Measurements from ENCODE around the gene PIN1. TPM values are rescaled to one million over a fixed set of nuclear protein-coding genes. Genes with fewer than 3 reads are reported as not detected.
A peak's percentile ranks its signal among the peaks of the same experiment; 100 is the strongest.
"Not testable (repeated sequence)": the region's sequence is repeated elsewhere in the genome, so short reads cannot be mapped to it uniquely, and the experiment has no call there.

Gene PIN1
- total RNA-seq, 1 experiment from 2014 or later: 231 TPM

- DNase-seq (ENCODE audit: low spot score): peak; percentile 98
Observed at GRCh38 chr19:9818734-9819595, 16.2 kb upstream of the PIN1 start, which contains the start of gene FBXL12. FBXL12 (minus strand) TSS chr19:9819079; CDS start chr19:9818813, 266 bp downstream.

GRCh38 chr19:9819596-9819909, 15.6 kb upstream of the PIN1 start:
- DNase-seq (ENCODE audit: low spot score): no peak

- DNase-seq (ENCODE audit: low spot score): not testable (repeated sequence)
Observed at GRCh38 chr19:9820034-9820433, 15.1 kb upstream of the PIN1 start.

DNA sequence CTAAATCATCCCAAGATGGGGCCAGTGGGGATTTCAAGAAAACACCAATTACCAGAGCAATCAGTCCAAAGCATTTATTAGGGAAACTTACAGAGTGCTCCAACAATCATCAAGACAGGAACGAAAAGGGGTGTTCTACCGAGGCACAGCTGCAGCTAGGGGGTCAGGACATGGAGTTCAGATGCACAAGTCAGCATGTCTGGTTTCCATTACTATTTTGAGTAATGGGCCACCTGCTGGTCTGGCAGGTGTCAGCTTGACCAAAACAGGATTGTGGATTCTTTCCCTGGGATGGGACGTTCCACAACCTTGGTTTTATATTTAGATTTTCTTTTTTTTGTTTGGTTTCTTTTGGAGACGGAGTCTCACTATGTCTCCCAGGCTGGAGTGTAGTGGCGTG, 11.3 kb upstream of the PIN1 start:
- DNase-seq (ENCODE audit: low spot score): no peak

DNA sequence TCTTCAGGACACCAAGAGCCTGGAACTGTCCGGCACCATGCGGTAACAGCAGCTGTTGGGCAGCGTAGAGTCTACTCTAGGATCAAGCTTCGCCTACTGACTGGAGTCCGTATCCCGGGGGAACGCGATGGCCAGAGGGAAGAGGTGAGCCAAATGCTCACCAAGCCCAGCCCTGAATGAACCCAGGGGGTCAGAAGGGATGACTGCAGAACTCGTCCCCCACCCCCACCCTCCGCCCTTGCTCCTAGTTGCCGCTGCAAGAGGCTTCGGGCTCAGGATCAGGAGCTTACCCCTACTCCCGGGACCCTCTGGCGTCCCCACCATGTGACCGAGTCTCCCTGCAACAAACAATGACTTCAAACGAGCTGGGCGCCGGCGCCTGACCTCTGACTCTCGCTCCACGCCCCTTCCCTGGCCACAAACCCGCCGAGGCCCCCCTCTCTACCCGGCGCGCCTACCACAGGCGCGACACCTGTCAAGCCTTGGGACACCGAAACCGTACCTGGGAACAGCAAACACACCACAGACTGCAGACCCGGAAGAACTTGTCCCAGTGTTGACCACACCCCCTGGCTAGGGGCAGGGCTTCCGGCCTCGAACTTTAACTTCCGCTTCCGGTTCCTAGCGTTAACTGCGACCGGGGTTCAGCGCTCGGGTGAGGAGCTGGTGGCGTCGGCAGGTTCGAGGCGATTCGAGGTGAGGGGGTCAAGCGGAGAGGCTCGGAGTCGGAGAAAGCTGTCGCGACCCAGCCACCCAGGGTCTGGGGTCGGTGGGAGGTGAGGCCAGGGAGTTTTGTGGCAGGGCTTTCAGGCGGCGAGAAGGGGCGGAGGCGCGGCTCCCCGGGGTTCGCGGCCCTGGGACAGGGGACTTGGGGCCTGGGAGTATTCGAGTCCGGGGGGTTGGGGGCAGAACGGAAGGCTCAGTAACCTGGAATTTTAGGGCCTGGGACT, 7.6 kb upstream of the PIN1 start, which contains the start of gene UBL5:
UBL5 (plus strand) TSS at position 630 of the 950 bp plus-strand sequence. CDS start 420 bp downstream, outside the sequence.
- peak; percentile 82 for DNase-seq (ENCODE audit: low spot score)

GRCh38 chr19:9828551-9829063, 6.5 kb upstream of the PIN1 start:
- DNase-seq (ENCODE audit: low spot score): no peak

DNA sequence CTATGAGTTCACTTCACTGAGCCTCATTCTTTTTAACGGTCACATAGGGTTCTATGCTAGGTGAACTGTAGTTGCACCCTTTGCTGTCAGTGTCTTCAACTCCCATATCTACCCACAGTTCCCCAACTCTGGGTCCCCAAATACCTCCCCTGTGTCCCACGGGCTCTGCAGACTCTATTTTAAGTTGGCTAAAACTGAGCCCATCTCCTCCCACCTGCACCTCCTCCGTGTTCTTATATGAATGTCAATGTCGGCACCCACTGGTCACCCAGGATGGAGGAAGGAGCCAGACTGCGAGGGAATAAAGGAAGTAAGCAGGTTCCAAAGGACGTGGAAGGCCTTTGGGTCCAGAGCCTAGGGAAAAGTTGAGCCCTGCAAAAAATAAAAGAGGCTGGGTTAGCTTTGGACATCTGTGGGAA, 802 bp upstream of the PIN1 start:
- DNase-seq (ENCODE audit: low spot score): no peak

DNA sequence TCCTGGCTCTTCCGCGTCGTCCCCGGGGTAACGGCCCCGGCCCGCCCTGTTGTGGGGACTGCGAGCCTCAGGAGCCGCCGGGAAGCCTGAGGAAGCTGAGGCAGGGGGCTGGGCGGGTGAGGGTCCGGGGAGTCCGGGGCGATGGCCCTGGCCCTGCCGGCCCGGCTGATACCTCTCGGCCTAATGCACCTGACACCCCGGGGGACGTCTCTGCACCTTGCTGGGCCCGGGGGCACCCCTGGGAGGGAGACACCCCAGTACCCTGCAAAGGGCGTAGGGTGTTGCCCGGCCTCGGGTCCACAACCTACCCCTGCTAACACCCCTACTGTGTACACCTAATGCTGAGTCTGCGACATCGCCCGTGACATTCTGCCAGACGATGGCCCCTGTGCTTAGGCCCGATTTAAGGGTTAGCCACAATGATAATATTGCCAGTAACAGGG, 410 bp downstream of the PIN1 start:
- no peak for DNase-seq (ENCODE audit: low spot score)

- DNase-seq (ENCODE audit: low spot score): peak; percentile 27
Observed at GRCh38 chr19:9836021-9836420, 903 bp downstream of the PIN1 start.

GRCh38 chr19:9838324-9838723, 3.2 kb downstream of the PIN1 start:
- no peak for DNase-seq (ENCODE audit: low spot score)

DNA sequence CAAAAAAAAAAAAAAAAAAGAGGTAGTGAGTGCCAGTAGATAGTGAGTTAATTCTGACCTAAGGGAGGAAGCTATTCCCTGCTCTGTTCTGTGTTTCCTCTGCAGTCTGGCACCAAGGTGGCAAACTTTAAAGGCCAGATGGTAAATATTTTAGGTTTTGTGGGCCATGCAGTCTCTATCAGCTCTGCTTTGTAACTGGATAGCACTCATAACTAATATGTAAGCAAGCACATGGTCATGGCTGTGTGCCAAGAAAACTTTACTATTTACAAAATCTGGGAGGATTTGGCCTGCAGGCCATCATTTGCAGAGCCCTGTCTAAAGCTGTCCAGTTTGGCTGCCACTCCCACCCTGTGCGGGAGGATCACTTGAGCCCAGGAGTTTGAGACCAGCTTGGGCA, 4.3 kb downstream of the PIN1 start:
- DNase-seq (ENCODE audit: low spot score): no peak

DNA sequence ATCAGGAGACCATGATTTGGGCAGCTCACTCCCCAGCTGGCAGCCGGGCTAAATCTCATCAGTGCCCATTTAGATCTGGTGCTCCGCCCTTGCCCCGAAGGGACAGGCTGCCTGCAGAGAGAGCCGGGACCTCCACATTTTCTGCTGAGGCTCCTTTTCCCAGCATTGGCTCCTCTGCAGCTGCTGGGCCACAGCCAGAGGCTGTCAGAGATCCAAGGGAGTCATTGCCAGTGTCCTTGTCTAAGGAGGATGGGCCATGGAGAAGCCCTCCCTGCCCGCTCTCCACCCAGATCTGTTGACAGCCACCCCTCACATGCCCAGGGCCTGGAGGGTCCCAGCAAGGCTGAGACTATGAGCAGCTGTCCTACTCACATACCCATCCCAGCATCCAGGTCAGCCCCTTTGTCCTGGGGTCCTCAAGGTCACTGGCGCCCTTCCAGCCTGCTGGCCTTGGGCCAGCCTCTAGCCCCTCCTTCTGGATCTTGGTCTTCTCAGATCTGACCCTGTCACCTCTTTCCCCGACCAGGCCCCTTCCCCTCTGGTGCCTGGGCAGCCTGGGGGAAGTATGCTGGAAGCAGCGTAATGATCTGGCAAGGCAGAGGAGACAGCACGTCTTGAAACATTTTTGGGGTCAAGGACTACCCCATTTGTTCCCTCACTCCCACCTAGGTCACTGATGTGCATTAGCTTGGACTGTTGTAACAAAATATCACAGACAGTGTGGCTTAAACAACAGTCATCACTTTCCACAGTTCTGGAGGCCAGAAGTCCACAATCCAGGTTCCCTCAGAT, 7.9 kb downstream of the PIN1 start:
- DNase-seq (ENCODE audit: low spot score): no peak

- DNase-seq (ENCODE audit: low spot score): not testable (repeated sequence)
Observed at GRCh38 chr19:9843626-9844273, 8.6 kb downstream of the PIN1 start.

GRCh38 chr19:9847087-9847671, 12.1 kb downstream of the PIN1 start:
- DNase-seq (ENCODE audit: low spot score): peak; percentile 75

GRCh38 chr19:9848060-9848459, 12.9 kb downstream of the PIN1 start:
- no peak for DNase-seq (ENCODE audit: low spot score)

DNA sequence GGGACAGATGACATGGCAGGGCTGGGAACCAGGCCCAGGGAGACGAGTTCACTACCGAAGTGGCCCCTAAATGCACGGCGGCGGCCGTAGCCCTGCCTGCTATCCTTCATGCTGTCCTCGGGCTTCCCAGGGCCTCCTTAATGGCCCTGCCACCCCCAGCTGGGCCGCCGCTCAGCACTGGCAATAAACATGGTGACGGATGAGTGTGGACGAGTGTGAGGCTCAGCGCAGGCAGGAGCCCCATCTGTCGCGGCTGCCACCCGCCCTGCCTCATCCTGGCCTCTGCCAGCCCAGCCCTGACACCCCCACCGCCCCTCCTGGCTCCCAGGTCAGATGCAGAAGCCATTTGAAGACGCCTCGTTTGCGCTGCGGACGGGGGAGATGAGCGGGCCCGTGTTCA, 13.6 kb downstream of the PIN1 start:
- DNase-seq (ENCODE audit: low spot score): no peak

- no peak for DNase-seq (ENCODE audit: low spot score)
Observed at GRCh38 chr19:9849791-9850190, 14.7 kb downstream of the PIN1 start.

GRCh38 chr19:9850235-9850959, 15.3 kb downstream of the PIN1 start:
- DNase-seq (ENCODE audit: low spot score): no peak

DNA sequence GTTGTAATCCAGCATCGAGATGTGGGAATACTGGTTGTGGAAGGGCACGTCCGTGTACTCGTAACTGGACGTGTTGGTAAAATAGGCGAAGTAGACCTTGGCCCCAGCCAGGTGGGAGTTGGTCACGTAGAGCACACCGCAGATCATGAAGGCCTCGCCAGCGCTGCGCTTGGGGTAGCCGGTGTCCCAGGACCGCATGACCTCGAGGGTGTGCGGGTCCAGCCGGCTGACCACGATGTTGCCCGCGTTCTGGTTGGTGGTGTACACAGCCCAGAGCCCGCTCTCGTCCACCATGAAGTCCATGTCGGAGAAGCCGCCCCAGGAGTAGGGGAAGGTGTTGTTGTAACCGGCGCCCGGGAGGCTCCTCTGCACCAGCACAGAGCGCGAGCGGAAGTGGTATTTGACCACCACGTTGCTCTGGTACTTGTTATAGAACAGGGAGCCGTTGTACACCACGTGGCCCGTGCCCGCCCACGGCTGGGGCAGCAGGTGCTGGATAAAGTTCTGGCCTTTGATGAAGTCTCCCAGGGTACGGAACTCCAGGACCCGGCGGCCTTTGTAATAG, 19.2 kb downstream of the PIN1 start:
- DNase-seq (ENCODE audit: low spot score): no peak
